DND-41 (cell line): ENCODE measurements around the gene OSCP1.

Experiments
- EZH2 ChIP-seq: IDR thresholded peaks from 3 replicates; pipeline ENCODE4 v1.6.1; 2012; ENCODE audit warnings: borderline replicate concordance, low read depth, mild to moderate bottlenecking, moderate library complexity, low read length, inconsistent platforms; ENCODE audit not compliant: severe bottlenecking
- TF ChIP-seq, protein P1 (sequence below): IDR thresholded peaks from 2 replicates; pipeline ENCODE4 v1.5.1; 2012; ENCODE audit warnings: borderline replicate concordance, low read length, moderate library complexity, mild to moderate bottlenecking; ENCODE audit not compliant: poor library complexity, severe bottlenecking; ENCODE audit errors: extremely low read depth

- TF ChIP-seq, protein P1, sequence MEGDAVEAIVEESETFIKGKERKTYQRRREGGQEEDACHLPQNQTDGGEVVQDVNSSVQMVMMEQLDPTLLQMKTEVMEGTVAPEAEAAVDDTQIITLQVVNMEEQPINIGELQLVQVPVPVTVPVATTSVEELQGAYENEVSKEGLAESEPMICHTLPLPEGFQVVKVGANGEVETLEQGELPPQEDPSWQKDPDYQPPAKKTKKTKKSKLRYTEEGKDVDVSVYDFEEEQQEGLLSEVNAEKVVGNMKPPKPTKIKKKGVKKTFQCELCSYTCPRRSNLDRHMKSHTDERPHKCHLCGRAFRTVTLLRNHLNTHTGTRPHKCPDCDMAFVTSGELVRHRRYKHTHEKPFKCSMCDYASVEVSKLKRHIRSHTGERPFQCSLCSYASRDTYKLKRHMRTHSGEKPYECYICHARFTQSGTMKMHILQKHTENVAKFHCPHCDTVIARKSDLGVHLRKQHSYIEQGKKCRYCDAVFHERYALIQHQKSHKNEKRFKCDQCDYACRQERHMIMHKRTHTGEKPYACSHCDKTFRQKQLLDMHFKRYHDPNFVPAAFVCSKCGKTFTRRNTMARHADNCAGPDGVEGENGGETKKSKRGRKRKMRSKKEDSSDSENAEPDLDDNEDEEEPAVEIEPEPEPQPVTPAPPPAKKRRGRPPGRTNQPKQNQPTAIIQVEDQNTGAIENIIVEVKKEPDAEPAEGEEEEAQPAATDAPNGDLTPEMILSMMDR: no peak
- no peak for TF ChIP-seq EZH2
Measured at GRCh38 chr1:36402504-36402890, 47.8 kb downstream of the OSCP1 start.
